ENCODE results near the gene AHCYL1.

- TF ChIP-seq POLR2A (IDR thresholded peaks at IDR 0.05; ENCODE audit: low read length) (no peak), GATA1 (IDR thresholded peaks at IDR 0.05; ENCODE audit: low read depth, low read length) (no peak)
Observed at GRCh38 chr1:109979489-109980091, 5.0 kb upstream of the AHCYL1 start.

Data from erythroblast (primary cell).